Vagina (tissue), 2 donors: ENCODE measurements around the gene SLC25A26. TPM values are rescaled to one million over a fixed set of nuclear protein-coding genes. Genes with fewer than 3 reads are reported as not detected.

ENCODE experiments used
- DNase-seq, 2 donors: peaks; one replicate each; pipeline ENCODE4 v3.0.0-alpha.2; 2017; ENCODE audit errors: extremely low spot score in 2 of 2
- H3K27ac ChIP-seq: fragments of 200-600 bp; sonication (generic); one replicate; pipeline ENCODE4 v1.5.1; 2019
- H3K27me3 ChIP-seq: fragments of 200-600 bp; sonication (generic); one replicate; pipeline ENCODE4 v1.5.1; 2019
- H3K36me3 ChIP-seq, 2 donors: fragments of 200-600 bp; sonication (generic); one replicate each; pipeline ENCODE4 v1.5.1; 2017 to 2019
- H3K4me1 ChIP-seq: fragments of 200-600 bp; sonication (generic); one replicate; pipeline ENCODE4 v1.5.1; 2019
- H3K4me3 ChIP-seq, 2 donors: fragments of 200-600 bp; sonication (generic); 1 replicate in 1 of 2; 2 replicates in 1 of 2; pipeline ENCODE4 v1.5.1; 2016 to 2019
- H3K9me3 ChIP-seq: fragments of 200-600 bp; sonication (generic); one replicate; pipeline ENCODE4 v1.5.1; 2019
- POLR2A ChIP-seq, 2 donors: fragments of 450-650 bp; IDR thresholded peaks; one replicate each; pipeline ENCODE4 v1.6.1; 2017; ENCODE audit warnings: antibody characterized with exemption in 2 of 2, mild to moderate bottlenecking in 2 of 2, moderate library complexity in 2 of 2
- POLR2AphosphoS5 ChIP-seq, 2 donors: sonication (generic); formaldehyde crosslinking; IDR thresholded peaks; one replicate each; pipeline ENCODE4 v1.9.0; 2017; ENCODE audit warnings: antibody characterized with exemption in 2 of 2, mild to moderate bottlenecking in 2 of 2, low read depth in 1 of 2; ENCODE audit not compliant: insufficient read depth in 1 of 2
- intact Hi-C: fragments of 100-400 bp; cut with DNase I; formaldehyde crosslinking; loops from one replicate; pipeline ENCODE4 v1.15.1; 2023
- total RNA-seq: library from RNA; depleted of rRNA; stranded (reverse); fragments of >200 nt; gene quantifications from one replicate; pipeline ENCODE4 v1.2.3, GENCODE V29; 2016
- TF ChIP-seq, protein P1 (sequence below), 3 experiments: fragments of 450-650 bp in 2 of 3; fragments of 200-600 bp in 1 of 3; sonication (generic) in 1 of 3; IDR thresholded peaks; one replicate each; pipeline ENCODE4 v1.5.1; 2017 to 2019; ENCODE audit warnings: antibody characterized with exemption in 3 of 3, mild to moderate bottlenecking in 2 of 3, moderate library complexity in 2 of 3

SLC25A26 gene
- total RNA-seq, 1 donor from 2014 or later, result 21.6 TPM

DNA sequence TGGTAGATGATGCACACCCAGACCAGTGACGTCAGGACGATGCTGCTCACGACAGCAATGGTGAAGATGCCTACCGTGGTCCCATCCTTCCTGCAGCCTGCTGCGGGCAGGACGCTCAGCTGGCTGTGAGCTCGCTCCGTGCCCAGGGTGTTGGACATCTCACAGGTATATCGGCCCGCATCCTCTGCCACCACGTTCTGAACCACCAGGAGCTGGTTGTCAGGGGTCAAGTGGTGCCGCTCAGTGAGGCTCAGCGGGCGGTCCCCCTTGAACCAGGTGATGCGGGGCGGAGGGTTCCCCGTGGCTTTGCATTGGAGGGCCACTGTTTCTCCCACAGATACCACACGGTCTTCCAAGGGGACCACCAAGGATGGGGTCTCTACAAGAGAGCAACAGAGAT lies 162.2 kb downstream of the SLC25A26 start:
- TF ChIP-seq POLR2AphosphoS5 (IDR thresholded peaks at IDR 0.05; ENCODE audit: insufficient read depth in 1 of 2, low read depth in 1 of 2) (no peak), POLR2A (IDR thresholded peaks at IDR 0.05) (no peak)
- TF ChIP-seq, protein P1, sequence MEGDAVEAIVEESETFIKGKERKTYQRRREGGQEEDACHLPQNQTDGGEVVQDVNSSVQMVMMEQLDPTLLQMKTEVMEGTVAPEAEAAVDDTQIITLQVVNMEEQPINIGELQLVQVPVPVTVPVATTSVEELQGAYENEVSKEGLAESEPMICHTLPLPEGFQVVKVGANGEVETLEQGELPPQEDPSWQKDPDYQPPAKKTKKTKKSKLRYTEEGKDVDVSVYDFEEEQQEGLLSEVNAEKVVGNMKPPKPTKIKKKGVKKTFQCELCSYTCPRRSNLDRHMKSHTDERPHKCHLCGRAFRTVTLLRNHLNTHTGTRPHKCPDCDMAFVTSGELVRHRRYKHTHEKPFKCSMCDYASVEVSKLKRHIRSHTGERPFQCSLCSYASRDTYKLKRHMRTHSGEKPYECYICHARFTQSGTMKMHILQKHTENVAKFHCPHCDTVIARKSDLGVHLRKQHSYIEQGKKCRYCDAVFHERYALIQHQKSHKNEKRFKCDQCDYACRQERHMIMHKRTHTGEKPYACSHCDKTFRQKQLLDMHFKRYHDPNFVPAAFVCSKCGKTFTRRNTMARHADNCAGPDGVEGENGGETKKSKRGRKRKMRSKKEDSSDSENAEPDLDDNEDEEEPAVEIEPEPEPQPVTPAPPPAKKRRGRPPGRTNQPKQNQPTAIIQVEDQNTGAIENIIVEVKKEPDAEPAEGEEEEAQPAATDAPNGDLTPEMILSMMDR (IDR thresholded peaks at IDR 0.05), result no peak
- no peak overlapping the region for H3K27ac ChIP-seq
- H3K4me3 ChIP-seq, result no peak overlapping the region
- H3K27me3 ChIP-seq, result no peaks in the 10 kb centered on the region
- intact Hi-C loops, result no loop called here
- H3K4me1 ChIP-seq, result no peaks in the 10 kb centered on the region
- H3K36me3 ChIP-seq, result peaks cover 0 to 78% of the 10 kb centered on the region in 2 donors
- H3K9me3 ChIP-seq, result no peaks in the 10 kb centered on the region
- peak; percentile 78 to 81 for DNase-seq

DNA sequence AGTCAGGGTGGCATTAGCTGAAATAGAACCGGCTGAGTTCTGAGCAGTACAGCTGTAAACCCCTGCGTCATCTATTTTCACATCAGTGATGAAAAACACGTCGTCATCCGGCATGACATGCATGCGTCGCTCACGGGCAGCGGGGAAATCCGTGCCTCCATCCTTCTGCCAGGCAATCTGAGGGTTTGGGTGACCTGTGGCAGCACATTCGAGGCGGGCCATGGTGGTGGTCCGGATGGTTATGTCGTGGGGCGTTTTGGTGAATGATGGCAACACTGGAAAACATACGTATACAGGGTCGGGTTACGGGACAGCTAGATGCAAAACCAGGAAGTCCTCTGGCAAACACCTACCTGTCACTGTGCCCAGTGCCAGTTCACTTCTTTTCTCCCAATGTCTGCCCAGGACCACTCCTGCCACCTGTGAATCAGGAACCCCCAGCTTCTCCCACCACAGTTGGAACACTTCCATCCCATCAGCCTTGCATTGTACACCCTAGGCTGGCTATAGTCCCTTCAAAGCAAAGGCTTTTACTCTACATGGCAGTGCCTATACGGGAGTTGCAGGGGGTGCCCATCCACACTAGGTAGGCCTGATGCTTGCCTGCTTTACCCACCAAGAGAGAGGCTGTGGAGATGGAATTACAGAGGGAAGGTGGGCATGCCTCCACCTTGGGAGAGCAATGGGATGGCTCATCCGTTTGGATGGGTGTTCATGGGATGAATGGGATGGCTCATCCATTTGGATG lies 163.4 kb downstream of the SLC25A26 start:
- Histone ChIP-seq H3K27ac (no peak overlapping the region), H3K4me3 (no peak overlapping the region), H3K9me3 (no peaks in the 10 kb centered on the region), H3K4me1 (no peaks in the 10 kb centered on the region), H3K36me3 (peaks cover 0 to 70% of the 10 kb centered on the region in 2 donors), H3K27me3 (no peaks in the 10 kb centered on the region)
- peak; percentile 70 to 82 for DNase-seq
- no peak for TF ChIP-seq POLR2AphosphoS5 (IDR thresholded peaks at IDR 0.05; ENCODE audit: insufficient read depth in 1 of 2, low read depth in 1 of 2)
- no peak for TF ChIP-seq POLR2A (IDR thresholded peaks at IDR 0.05)
- TF ChIP-seq, protein P1 (IDR thresholded peaks at IDR 0.05), result no peak
- intact Hi-C loops, result no loop called here

DNA sequence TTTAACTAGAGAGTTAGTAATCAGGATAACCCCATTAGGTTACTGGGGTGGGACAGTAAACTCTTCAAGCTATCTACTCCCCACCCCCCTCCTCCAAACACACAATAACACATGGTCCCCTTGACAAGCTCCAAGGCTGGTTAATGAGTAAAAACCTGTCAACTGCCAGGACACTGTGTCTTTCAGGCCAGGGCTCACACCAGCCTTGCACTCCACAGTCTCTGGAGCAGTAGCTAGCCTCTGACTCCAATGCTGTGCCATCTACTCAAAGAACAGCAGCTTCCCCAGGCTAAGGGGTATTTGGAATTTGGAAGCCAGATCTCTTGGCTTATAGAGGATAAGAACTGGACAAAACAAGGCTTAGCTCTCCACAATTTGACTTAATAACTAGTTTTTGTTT lies 164.3 kb downstream of the SLC25A26 start:
- Histone ChIP-seq H3K36me3 (peaks cover 0 to 62% of the 10 kb centered on the region in 2 donors), H3K9me3 (no peaks in the 10 kb centered on the region), H3K27ac (no peak overlapping the region), H3K27me3 (no peaks in the 10 kb centered on the region), H3K4me3 (no peak overlapping the region), H3K4me1 (no peaks in the 10 kb centered on the region)
- peak; percentile 12 to 62 for DNase-seq
- intact Hi-C loops, result no loop called here
- TF ChIP-seq, protein P1 (IDR thresholded peaks at IDR 0.05), result no peak
- no peak for TF ChIP-seq POLR2A (IDR thresholded peaks at IDR 0.05)
- no peak for TF ChIP-seq POLR2AphosphoS5 (IDR thresholded peaks at IDR 0.05; ENCODE audit: insufficient read depth in 1 of 2, low read depth in 1 of 2)

DNA sequence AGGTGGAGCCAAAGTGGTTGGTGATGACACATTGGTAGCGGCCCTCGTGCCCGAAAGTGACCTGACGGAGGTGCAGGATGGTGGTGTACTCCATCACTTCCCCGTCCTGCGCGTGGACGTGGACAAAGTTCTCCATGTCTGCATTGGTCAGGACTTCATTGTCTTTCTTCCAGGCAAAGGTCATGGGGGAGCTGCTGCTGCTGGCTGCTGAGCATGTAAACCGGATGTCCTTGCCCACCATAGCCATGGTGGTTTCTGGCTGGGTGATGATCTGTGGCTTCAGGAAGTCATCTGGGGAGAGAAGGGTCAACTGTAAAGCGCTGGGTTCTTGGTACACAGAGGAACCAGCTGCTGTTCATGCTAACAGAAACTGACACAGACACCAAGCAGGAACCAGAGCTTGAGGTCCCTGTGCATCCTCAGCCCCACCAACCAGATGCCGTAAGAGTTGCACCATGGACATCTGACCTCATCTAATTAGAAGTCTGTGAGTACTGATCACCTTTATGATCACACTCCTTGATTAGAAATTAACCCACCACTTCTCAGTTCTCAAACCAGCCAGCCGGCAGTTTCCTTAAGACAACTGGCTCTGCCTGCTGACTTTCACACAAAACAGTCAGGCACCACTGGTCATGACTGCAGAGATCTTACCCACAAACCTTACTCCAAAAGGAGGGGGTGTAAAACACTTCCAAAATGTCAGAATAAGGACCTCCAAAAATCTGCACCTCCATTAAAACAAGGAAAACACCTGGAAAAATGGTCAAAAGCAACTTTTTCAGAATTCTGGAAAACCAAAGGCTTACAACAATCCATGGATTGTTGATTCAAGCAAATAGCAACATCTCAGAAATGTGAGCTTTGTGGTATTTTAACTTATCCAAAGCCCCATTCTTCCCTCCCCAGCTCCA lies 165.5 kb downstream of the SLC25A26 start:
- Histone ChIP-seq H3K9me3 (no peaks in the 10 kb centered on the region), H3K4me1 (no peaks in the 10 kb centered on the region), H3K27ac (no peak overlapping the region), H3K36me3 (peaks cover 0 to 50% of the 10 kb centered on the region in 2 donors), H3K4me3 (no peak overlapping the region), H3K27me3 (no peaks in the 10 kb centered on the region)
- peak; percentile 65 to 70 for DNase-seq
- intact Hi-C loops, result no loop called here
- no peak for TF ChIP-seq POLR2A (IDR thresholded peaks at IDR 0.05)
- TF ChIP-seq POLR2AphosphoS5 (IDR thresholded peaks at IDR 0.05; ENCODE audit: insufficient read depth in 1 of 2, low read depth in 1 of 2), result no peak
- TF ChIP-seq, protein P1 (IDR thresholded peaks at IDR 0.05), result no peak
